Memory B cell (primary cell): ENCODE measurements around the gene SOX12.
A peak's percentile ranks its signal among the peaks of the same experiment; 100 is the strongest.

ENCODE experiments used
- ATAC-seq: fragments of 150-1000 bp; cut with Tn5 transposase; 2 replicates; pipeline ENCODE4 v1.10.0; 2021; ENCODE audit warnings: low read depth, mild to moderate bottlenecking, moderate library complexity
- DNase-seq, 2 donors: peaks; one replicate each; pipeline ENCODE4 v3.0.0; 2022; ENCODE audit warnings: low spot score in 2 of 2
- H3K27ac Mint-ChIP-seq: one replicate; pipeline ENCODE4 v1.8.0; 2022; ENCODE audit warnings: mild to moderate bottlenecking, moderate library complexity, mixed read lengths
- H3K27me3 Mint-ChIP-seq: one replicate; pipeline ENCODE4 v1.8.0; 2022; ENCODE audit warnings: mixed read lengths
- H3K36me3 Mint-ChIP-seq: one replicate; pipeline ENCODE4 v1.8.0; 2022; ENCODE audit warnings: mild to moderate bottlenecking, mixed read lengths
- H3K4me1 Mint-ChIP-seq: one replicate; pipeline ENCODE4 v1.8.0; 2022; ENCODE audit warnings: mixed read lengths
- H3K4me3 Mint-ChIP-seq: one replicate; pipeline ENCODE4 v1.8.0; 2022; ENCODE audit warnings: mild to moderate bottlenecking, moderate library complexity, mixed read lengths
- H3K9me3 Mint-ChIP-seq: one replicate; pipeline ENCODE4 v1.8.0; 2022; ENCODE audit warnings: mixed read lengths

The SOX12 gene

GRCh38 chr20:325045-325888 lies at the start of gene SOX12:
Gene SOX12, plus strand, starts transcription at chr20:325552. Its CDS starts 373 bp downstream, at chr20:325925.
- Mint-ChIP-seq H3K36me3 (peaks cover 7% of the 10 kb centered on the region), H3K27ac (peak within 1 kb of the TSS; percentile 89), H3K4me1 (peaks cover 26% of the 10 kb centered on the region), H3K4me3 (peak within 1 kb of the TSS; percentile 95), H3K27me3 (no peaks in the 10 kb centered on the region), H3K9me3 (no peaks in the 10 kb centered on the region)
- ATAC-seq (peak; percentile 74), DNase-seq (peak; percentile 98 to 99)

- Mint-ChIP-seq H3K4me1 (no peaks in the 10 kb centered on the region), H3K27ac (no peak overlapping the region), H3K27me3 (no peaks in the 10 kb centered on the region), H3K4me3 (no peak overlapping the region), H3K9me3 (no peaks in the 10 kb centered on the region), H3K36me3 (peaks cover 8% of the 10 kb centered on the region)
- DNase-seq (no peak), ATAC-seq (no peak)
Measured at GRCh38 chr20:275791-276190, 49.6 kb upstream of the SOX12 start.

DNA sequence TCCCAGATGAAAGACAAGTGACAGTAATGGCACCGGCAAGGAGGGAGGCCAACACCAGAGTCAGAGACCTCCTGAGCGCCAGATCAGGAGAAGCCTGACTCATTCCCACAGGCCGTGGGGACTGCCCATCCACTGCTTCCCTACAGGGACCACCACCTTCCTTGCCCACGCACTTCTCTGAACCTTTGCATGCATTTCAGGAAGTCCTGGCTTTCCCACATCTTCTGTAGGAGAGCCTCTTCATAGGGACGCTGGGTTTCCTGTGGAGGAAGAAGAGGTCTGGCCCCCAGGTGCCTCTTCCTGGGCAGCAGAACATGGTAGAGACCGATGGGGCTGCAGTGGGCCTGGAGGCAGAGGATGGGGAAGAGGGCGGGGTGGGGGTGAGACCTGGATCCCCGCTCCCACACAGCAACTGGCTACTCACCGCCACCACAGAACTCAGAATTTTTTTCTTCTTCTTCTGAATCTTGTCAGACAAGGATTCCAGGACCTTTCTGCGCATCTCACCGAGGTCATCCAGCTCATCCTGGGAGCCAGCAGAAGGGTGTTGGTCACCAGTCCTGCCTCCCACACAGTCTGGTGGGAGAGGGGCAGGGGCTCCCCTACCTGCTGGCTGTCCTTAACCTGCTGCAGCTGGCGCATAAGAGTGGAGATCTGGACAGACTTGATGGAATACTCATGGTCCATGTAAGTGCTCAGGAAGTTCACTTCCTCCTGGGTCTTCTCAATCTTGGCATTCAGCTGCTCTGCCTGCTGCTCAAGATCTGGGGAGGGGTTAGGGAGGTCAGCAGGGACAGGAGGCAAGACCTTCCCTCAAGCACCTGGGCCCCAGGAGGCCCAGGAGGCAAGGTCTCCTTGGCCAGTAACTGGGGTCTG lies 48.5 kb upstream of the SOX12 start:
- ATAC-seq (no peak), DNase-seq (no peak)
- Mint-ChIP-seq H3K36me3 (peaks cover 10% of the 10 kb centered on the region), H3K27ac (no peak overlapping the region), H3K4me3 (no peak overlapping the region), H3K27me3 (no peaks in the 10 kb centered on the region), H3K9me3 (no peaks in the 10 kb centered on the region), H3K4me1 (no peaks in the 10 kb centered on the region)

DNA sequence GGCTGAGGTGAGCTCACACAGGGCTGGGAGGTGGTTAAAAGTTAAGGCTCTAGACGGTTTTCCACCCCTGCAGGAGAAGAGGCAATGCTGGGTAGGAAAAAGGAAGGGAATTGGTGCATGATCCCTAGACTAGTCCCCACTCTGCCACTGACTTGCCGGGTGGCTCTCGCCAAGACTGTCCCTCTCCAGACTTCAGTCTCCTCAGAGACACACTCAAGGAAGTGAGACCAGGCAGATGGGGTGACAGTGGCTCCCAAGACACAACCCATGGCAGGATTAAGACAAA lies 47.9 kb upstream of the SOX12 start:
- ATAC-seq: no peak
- no peaks in the 10 kb centered on the region for H3K27me3 Mint-ChIP-seq
- no peak for DNase-seq
- H3K27ac Mint-ChIP-seq: no peak overlapping the region
- peaks cover 11% of the 10 kb centered on the region for H3K36me3 Mint-ChIP-seq
- no peaks in the 10 kb centered on the region for H3K9me3 Mint-ChIP-seq
- no peaks in the 10 kb centered on the region for H3K4me1 Mint-ChIP-seq
- H3K4me3 Mint-ChIP-seq: no peak overlapping the region

DNA sequence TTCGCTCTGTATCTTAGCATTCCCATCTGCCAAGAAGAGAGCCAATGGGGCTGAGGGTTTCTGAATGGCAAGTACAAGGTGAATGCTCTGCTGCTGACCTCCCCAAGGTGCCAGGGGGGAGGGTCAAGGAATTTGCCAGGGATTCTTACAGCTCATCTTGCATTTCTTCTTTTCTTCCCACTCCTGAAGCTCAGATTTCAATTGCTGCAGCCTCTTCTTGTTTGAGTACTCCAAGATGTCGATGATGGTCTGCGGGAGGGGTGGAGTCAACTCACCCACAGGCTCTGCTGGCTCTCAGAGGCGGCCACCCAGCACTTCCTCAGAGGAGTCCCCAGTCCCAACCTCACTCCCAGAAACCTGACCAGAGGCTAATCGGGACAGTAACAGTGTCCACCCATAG lies 47.2 kb upstream of the SOX12 start:
- peaks cover 11% of the 10 kb centered on the region for H3K36me3 Mint-ChIP-seq
- DNase-seq (no peak), ATAC-seq (no peak)
- no peak overlapping the region for H3K4me3 Mint-ChIP-seq
- no peaks in the 10 kb centered on the region for H3K27me3 Mint-ChIP-seq
- no peaks in the 10 kb centered on the region for H3K4me1 Mint-ChIP-seq
- H3K9me3 Mint-ChIP-seq: no peaks in the 10 kb centered on the region
- H3K27ac Mint-ChIP-seq: no peak overlapping the region

DNA sequence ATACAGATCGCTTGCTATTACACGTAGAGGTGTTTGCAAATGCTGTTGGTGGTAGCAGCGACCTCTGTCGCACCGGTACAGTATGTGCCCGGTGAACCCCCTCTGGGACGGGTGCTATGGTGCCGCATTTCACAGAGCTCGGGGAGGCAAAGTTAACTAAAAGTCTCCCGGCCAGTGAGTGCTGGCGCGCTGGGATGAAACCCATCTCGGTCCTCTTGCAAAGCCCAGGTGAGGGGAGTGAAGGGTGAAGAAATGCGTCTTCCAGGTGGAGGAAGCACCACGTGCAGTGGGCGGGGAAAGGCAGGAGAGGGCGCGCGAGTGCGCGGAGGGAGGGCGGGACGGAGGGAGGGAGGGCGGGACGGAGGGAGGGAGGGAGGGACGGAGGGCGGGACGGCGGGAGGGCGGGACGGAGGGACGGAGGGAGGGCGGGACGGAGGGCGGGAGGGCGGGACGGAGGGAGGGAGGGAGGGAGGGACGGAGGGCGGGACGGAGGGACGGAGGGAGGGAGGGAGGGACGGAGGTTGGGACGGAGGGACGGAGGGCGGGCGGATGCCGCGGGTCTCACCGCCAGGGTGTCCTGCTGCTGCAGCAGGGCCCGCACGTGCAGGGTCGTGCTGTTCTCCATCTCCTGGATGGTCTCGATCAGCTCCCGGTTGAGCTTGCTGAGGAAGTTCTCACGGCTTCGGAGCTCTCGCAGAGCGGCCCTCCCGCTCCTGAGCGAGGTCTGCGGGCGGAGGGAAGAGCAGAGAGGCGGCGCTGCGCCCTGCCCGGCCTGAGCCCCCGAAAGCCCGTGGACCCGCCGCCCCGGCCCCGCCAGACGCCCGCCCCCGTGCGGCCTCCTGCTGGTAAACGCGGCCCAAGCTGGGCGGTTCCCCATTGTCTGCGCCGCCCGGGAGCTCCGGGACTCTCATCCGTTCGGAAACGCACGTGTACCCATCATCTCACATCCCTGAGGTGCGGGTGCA lies 46.5 kb upstream of the SOX12 start:
- ATAC-seq: peak; percentile 44
- Mint-ChIP-seq H3K27me3 (no peaks in the 10 kb centered on the region), H3K4me3 (peak overlapping the region; percentile 68), H3K4me1 (no peaks in the 10 kb centered on the region), H3K9me3 (no peaks in the 10 kb centered on the region), H3K27ac (no peak overlapping the region), H3K36me3 (peaks cover 11% of the 10 kb centered on the region)
- DNase-seq: no peak

GRCh38 chr20:284172-284571 lies 41.2 kb upstream of the SOX12 start:
- H3K4me3 Mint-ChIP-seq: no peak overlapping the region
- DNase-seq (no peak), ATAC-seq (no peak)
- H3K27ac Mint-ChIP-seq: no peak overlapping the region
- peaks cover 3% of the 10 kb centered on the region for H3K36me3 Mint-ChIP-seq
- no peaks in the 10 kb centered on the region for H3K4me1 Mint-ChIP-seq
- H3K9me3 Mint-ChIP-seq: no peaks in the 10 kb centered on the region
- H3K27me3 Mint-ChIP-seq: no peaks in the 10 kb centered on the region

- peaks cover 2% of the 10 kb centered on the region for H3K36me3 Mint-ChIP-seq
- ATAC-seq (no peak), DNase-seq (no peak)
- no peaks in the 10 kb centered on the region for H3K9me3 Mint-ChIP-seq
- no peak overlapping the region for H3K27ac Mint-ChIP-seq
- H3K27me3 Mint-ChIP-seq: no peaks in the 10 kb centered on the region
- H3K4me1 Mint-ChIP-seq: peaks cover 4% of the 10 kb centered on the region
- H3K4me3 Mint-ChIP-seq: no peak overlapping the region
Measured at GRCh38 chr20:286508-286907, 38.8 kb upstream of the SOX12 start.

GRCh38 chr20:288956-289692 lies 36.2 kb upstream of the SOX12 start:
- Mint-ChIP-seq H3K27ac (no peak overlapping the region), H3K4me3 (no peak overlapping the region), H3K27me3 (no peaks in the 10 kb centered on the region), H3K9me3 (no peaks in the 10 kb centered on the region), H3K36me3 (no peaks in the 10 kb centered on the region), H3K4me1 (peaks cover 6% of the 10 kb centered on the region)
- ATAC-seq (no peak), DNase-seq (no peak)

DNA sequence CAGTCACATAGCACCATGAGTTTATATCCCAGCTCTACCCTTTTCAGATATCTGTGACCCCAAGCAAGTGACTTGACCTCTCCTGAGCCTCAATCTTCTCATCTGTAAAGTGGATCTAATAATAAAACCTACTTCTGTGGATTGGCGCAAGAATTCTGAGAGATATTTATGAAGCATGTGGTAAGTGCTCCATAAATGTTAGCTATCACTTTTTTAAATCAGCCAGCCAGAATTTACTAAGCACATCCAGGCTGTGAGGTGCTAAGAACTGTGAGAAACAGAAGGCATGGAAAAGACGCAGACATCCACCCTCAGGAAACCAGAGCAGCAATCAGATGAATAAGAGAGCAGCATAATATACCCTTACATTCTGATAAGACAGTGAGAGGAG lies 35.7 kb upstream of the SOX12 start:
- Mint-ChIP-seq H3K4me3 (no peak overlapping the region), H3K9me3 (no peaks in the 10 kb centered on the region), H3K36me3 (no peaks in the 10 kb centered on the region), H3K27me3 (no peaks in the 10 kb centered on the region), H3K4me1 (peaks cover 6% of the 10 kb centered on the region), H3K27ac (no peak overlapping the region)
- no peak for ATAC-seq
- DNase-seq: no peak

DNA sequence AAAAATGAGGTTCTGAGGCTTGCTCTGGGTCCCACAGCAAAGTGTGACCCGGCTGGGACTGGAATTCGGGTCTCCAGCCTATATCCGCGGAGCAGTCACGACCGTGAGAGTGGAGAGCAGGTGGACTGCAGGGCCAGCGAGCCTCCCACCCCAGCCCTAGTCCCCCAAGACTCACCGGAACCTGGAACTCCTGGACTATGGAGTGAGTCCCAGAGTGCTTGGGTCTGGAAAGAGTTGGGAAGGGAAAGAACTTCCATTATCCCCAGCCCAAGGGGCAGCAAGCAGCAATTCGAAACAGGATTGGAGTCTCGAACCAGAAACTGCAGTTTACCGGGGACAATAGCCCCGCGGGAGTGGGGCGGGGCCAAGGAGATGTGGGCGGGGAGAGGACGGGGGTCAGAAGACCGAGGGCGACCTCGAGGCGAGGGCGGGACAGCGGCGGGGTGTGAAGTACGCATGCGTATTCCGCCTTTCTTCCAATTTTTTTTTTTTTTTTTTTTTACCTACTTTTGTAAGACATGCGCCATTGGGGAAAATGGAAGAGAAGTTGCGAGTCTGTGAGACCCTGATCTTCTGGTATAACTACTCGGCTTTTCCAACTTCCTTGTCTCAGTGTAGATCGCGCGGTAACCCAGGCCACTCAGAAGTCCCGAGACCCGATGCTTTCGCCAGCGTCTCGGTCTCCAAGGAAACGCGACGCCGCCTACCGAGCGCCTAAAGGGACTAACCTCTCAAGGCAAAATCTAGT lies 35.1 kb upstream of the SOX12 start, which contains the start of gene C20orf96:
Gene C20orf96, minus strand, starts transcription at position 667 of the 748 bp plus-strand sequence. Its CDS starts 140 bp downstream, at position 527.
- no peak within 1 kb of the TSS for H3K27ac Mint-ChIP-seq
- H3K4me3 Mint-ChIP-seq: no peak within 1 kb of the TSS
- H3K4me1 Mint-ChIP-seq: peaks cover 6% of the 10 kb centered on the region
- peak; percentile 73 to 78 for DNase-seq
- H3K27me3 Mint-ChIP-seq: no peaks in the 10 kb centered on the region
- ATAC-seq: peak; percentile 91
- H3K36me3 Mint-ChIP-seq: no peaks in the 10 kb centered on the region
- no peaks in the 10 kb centered on the region for H3K9me3 Mint-ChIP-seq

GRCh38 chr20:294602-295001 lies 30.8 kb upstream of the SOX12 start:
- DNase-seq (no peak), ATAC-seq (no peak)
- Mint-ChIP-seq H3K4me3 (no peak overlapping the region), H3K9me3 (no peaks in the 10 kb centered on the region), H3K4me1 (peaks cover 23% of the 10 kb centered on the region), H3K36me3 (peaks cover 5% of the 10 kb centered on the region), H3K27me3 (no peaks in the 10 kb centered on the region), H3K27ac (no peak overlapping the region)
